HFFc6 (cell line): Measurements from ENCODE around the gene CREBBP. TPM values are rescaled to one million over a fixed set of nuclear protein-coding genes. Genes with fewer than 3 reads are reported as not detected.
"Not testable (repeated sequence)": the region's sequence is repeated elsewhere in the genome, so short reads cannot be mapped to it uniquely, and the experiment has no call there.

Experiments used
- DNase-seq: peaks from one replicate; pipeline ENCODE4 v3.0.0-alpha.2; 2018
- H3K27ac Mint-ChIP-seq: 2 replicates; pipeline ENCODE4 v1.8.0; 2020; ENCODE audit warnings: mild to moderate bottlenecking, mixed read lengths
- H3K27me3 Mint-ChIP-seq: 2 replicates; pipeline ENCODE4 v1.8.0; 2021; ENCODE audit warnings: mild to moderate bottlenecking, moderate library complexity, mixed read lengths; ENCODE audit not compliant: insufficient read depth
- H3K36me3 Mint-ChIP-seq: 2 replicates; pipeline ENCODE4 v1.8.0; 2021; ENCODE audit warnings: low read depth, mixed read lengths
- H3K4me1 Mint-ChIP-seq: 2 replicates; pipeline ENCODE4 v1.8.0; 2020; ENCODE audit warnings: low read depth, mixed read lengths
- H3K4me3 Mint-ChIP-seq: 2 replicates; pipeline ENCODE4 v1.8.0; 2020; ENCODE audit warnings: mild to moderate bottlenecking, moderate library complexity, mixed read lengths
- H3K9me3 Mint-ChIP-seq: 2 replicates; pipeline ENCODE4 v1.8.0; 2020; ENCODE audit warnings: mild to moderate bottlenecking, mixed read lengths
- CTCF ChIP-seq: fragments of 200-600 bp; sonication (generic); IDR thresholded peaks from 2 replicates; pipeline ENCODE4 v1.5.0; 2021; ENCODE audit warnings: antibody characterized with exemption, mild to moderate bottlenecking
- total RNA-seq, 6 experiments: library from RNA; stranded (reverse); fragmentation: NEBNext Ultra II Directional; extraction: Animal tissue kit (Norgen Biotek cat#: 25700); gene quantifications; 2 replicates in 1 of 6; 3 replicates in 5 of 6; pipeline ENCODE4 v1.2.3, GENCODE V29; 2021

CREBBP gene
- total RNA-seq, 6 experiments from 2014 or later = 40.2 to 51.4 (median 43.4) TPM

- Mint-ChIP-seq H3K4me3 (no peak overlapping the region), H3K27ac (no peak overlapping the region), H3K36me3 (no peaks in the 10 kb centered on the region), H3K4me1 (no peaks in the 10 kb centered on the region), H3K27me3 (peaks cover 14% of the 10 kb centered on the region), H3K9me3 (no peaks in the 10 kb centered on the region)
- no peak for DNase-seq
- TF ChIP-seq CTCF = no peak
Observed at GRCh38 chr16:3907586-3907985, 27.1 kb upstream of the CREBBP start.

GRCh38 chr16:3906363-3906762, 25.9 kb upstream of the CREBBP start:
- H3K27ac Mint-ChIP-seq = no peak overlapping the region
- no peaks in the 10 kb centered on the region for H3K36me3 Mint-ChIP-seq
- no peak overlapping the region for H3K4me3 Mint-ChIP-seq
- DNase-seq = no peak
- peaks cover 14% of the 10 kb centered on the region for H3K27me3 Mint-ChIP-seq
- no peaks in the 10 kb centered on the region for H3K4me1 Mint-ChIP-seq
- no peaks in the 10 kb centered on the region for H3K9me3 Mint-ChIP-seq
- no peak for TF ChIP-seq CTCF

- Mint-ChIP-seq H3K36me3 (no peaks in the 10 kb centered on the region), H3K9me3 (no peaks in the 10 kb centered on the region), H3K27me3 (peaks cover 11% of the 10 kb centered on the region), H3K27ac (no peak overlapping the region), H3K4me1 (no peaks in the 10 kb centered on the region), H3K4me3 (no peak overlapping the region)
- TF ChIP-seq CTCF = no peak
- no peak for DNase-seq
Observed at GRCh38 chr16:3904875-3905274, 24.4 kb upstream of the CREBBP start.

- Mint-ChIP-seq H3K27ac (no peak overlapping the region), H3K27me3 (peaks cover 9% of the 10 kb centered on the region), H3K4me3 (no peak overlapping the region), H3K4me1 (no peaks in the 10 kb centered on the region), H3K9me3 (peaks cover 9% of the 10 kb centered on the region), H3K36me3 (peaks cover 3% of the 10 kb centered on the region)
- no peak for DNase-seq
- TF ChIP-seq CTCF = no peak
Observed at GRCh38 chr16:3890091-3890490, 9.6 kb upstream of the CREBBP start.

GRCh38 chr16:3889059-3889458, 8.5 kb upstream of the CREBBP start:
- DNase-seq = no peak
- Mint-ChIP-seq H3K27ac (no peak overlapping the region), H3K9me3 (peaks cover 5% of the 10 kb centered on the region), H3K27me3 (peaks cover 9% of the 10 kb centered on the region), H3K36me3 (no peaks in the 10 kb centered on the region), H3K4me1 (no peaks in the 10 kb centered on the region), H3K4me3 (no peak overlapping the region)
- TF ChIP-seq CTCF = no peak

GRCh38 chr16:3885999-3886398, 5.5 kb upstream of the CREBBP start:
- peaks cover 10% of the 10 kb centered on the region; the same call in 1 of the 2 replicates for H3K4me1 Mint-ChIP-seq
- H3K27me3 Mint-ChIP-seq, DNase-seq, H3K9me3 Mint-ChIP-seq, H3K27ac Mint-ChIP-seq, H3K36me3 Mint-ChIP-seq, H3K4me3 Mint-ChIP-seq: not testable (repeated sequence)
